ENCODE results near the gene PPP1R15A. TPM values are rescaled to one million over a fixed set of nuclear protein-coding genes. Genes with fewer than 3 reads are reported as not detected.

PPP1R15A gene
- total and polyA plus RNA-seq, 9 donors: 22.8 to 156 (median 54.8) TPM

DNA sequence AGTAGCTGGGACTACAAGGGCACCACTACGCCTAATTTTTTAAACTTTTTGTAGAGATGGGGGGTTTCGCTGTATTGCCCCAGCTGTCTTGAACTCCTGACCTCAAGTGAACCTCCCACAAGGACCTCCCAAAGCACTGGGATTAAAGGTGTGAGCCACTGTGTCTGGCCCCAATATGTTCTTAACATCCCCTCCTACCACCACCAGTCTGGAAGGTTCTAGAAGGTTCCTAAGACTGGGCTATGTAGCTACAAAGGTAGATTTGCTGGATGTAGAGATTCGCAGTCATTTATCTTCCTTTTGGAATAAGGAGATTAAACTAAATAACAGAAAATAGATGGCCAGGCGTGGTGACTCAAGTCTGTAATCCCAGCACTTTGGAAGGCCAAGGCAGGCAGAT lies 41.3 kb upstream of the PPP1R15A start:
- intact Hi-C loops (cut with DNase I): no loop called here
- Histone ChIP-seq H3K27me3 (no peaks in the 10 kb centered on the region), H3K27ac (no peak overlapping the region), H3K4me1 (ENCODE audit: insufficient read depth) (peaks cover 3% of the 10 kb centered on the region), H3K4me3 (no peak overlapping the region), H3K36me3 (no peaks in the 10 kb centered on the region), H3K9me3 (no peaks in the 10 kb centered on the region)
- DNase-seq: no peak
- TF ChIP-seq POLR2A (IDR thresholded peaks at IDR 0.05): no peak
- TF ChIP-seq EP300 (IDR thresholded peaks at IDR 0.05): no peak
- TF ChIP-seq, protein P1, sequence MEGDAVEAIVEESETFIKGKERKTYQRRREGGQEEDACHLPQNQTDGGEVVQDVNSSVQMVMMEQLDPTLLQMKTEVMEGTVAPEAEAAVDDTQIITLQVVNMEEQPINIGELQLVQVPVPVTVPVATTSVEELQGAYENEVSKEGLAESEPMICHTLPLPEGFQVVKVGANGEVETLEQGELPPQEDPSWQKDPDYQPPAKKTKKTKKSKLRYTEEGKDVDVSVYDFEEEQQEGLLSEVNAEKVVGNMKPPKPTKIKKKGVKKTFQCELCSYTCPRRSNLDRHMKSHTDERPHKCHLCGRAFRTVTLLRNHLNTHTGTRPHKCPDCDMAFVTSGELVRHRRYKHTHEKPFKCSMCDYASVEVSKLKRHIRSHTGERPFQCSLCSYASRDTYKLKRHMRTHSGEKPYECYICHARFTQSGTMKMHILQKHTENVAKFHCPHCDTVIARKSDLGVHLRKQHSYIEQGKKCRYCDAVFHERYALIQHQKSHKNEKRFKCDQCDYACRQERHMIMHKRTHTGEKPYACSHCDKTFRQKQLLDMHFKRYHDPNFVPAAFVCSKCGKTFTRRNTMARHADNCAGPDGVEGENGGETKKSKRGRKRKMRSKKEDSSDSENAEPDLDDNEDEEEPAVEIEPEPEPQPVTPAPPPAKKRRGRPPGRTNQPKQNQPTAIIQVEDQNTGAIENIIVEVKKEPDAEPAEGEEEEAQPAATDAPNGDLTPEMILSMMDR (IDR thresholded peaks at IDR 0.05): no peak
- 94 to 96% (median 95%) methylated on average over 4 of the region's 4 CpGs for WGBS, 3 donors

DNA sequence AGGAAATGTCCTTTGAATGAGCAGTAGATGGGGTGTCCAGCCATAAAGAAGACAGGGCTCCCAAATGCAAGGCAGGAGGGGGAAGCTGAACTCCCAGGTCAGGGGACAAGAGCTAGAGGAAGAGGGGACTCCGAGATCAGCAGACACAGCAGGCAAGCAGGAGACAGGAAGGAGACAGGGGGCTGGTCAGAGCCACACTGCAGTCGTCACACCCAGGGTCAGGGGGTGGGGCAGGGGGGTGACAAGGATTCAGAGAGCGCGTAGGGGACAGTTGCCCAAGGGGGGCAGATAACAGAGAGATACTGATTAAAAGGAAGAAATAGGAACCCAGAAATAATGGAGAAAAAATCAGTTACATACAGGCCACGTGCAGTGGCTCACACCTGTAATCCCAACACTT lies 39.2 kb upstream of the PPP1R15A start:
- no peak overlapping the region for H3K27ac ChIP-seq
- H3K27me3 ChIP-seq: no peaks in the 10 kb centered on the region
- no peak for DNase-seq
- H3K9me3 ChIP-seq: no peaks in the 10 kb centered on the region
- peaks cover 3% of the 10 kb centered on the region for H3K4me1 ChIP-seq (ENCODE audit: insufficient read depth)
- intact Hi-C loops (cut with DNase I): no loop called here
- no peaks in the 10 kb centered on the region for H3K36me3 ChIP-seq
- WGBS, 3 donors: 75 to 88% (median 80%) methylated on average over 5 of the region's 5 CpGs
- TF ChIP-seq, protein P1 (IDR thresholded peaks at IDR 0.05): no peak
- TF ChIP-seq POLR2A (IDR thresholded peaks at IDR 0.05) (no peak), EP300 (IDR thresholded peaks at IDR 0.05) (no peak)
- H3K4me3 ChIP-seq: no peak overlapping the region

DNA sequence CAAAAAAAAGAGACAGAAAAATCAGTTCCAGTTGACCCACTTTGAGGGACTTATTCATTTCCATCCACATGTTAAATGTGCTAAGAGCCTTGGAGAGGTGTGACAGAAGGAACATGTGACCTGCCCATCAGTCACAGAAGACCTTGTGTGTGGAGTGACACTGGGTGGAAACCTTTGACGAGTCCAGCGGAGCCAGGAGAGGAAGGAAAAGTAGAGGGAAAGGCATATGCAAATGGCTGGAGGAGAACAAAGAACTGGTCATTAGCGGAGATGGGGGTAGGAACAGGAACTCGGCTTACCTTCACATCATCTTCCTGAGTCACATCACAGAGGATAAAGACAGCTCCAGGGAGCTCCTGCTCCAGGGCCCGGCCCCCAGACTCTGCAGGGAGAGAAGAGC lies 38.2 kb upstream of the PPP1R15A start:
- no peak overlapping the region for H3K27ac ChIP-seq
- no peak for DNase-seq
- no peaks in the 10 kb centered on the region for H3K27me3 ChIP-seq
- no peaks in the 10 kb centered on the region for H3K36me3 ChIP-seq
- H3K4me3 ChIP-seq: no peak overlapping the region
- no peaks in the 10 kb centered on the region for H3K9me3 ChIP-seq
- peaks cover 3% of the 10 kb centered on the region for H3K4me1 ChIP-seq (ENCODE audit: insufficient read depth)
- TF ChIP-seq, protein P1 (IDR thresholded peaks at IDR 0.05): no peak
- no peak for TF ChIP-seq EP300 (IDR thresholded peaks at IDR 0.05)
- no peak for TF ChIP-seq POLR2A (IDR thresholded peaks at IDR 0.05)
- 87 to 94% (median 93%) methylated on average over 5 of the region's 5 CpGs for WGBS, 3 donors
- intact Hi-C loops (cut with DNase I): loop anchor here in 1 of 4 donors (2.0 kb wide), 1 partner anchor 39 kb away; no protein-coding TSS in a partner anchor

DNA sequence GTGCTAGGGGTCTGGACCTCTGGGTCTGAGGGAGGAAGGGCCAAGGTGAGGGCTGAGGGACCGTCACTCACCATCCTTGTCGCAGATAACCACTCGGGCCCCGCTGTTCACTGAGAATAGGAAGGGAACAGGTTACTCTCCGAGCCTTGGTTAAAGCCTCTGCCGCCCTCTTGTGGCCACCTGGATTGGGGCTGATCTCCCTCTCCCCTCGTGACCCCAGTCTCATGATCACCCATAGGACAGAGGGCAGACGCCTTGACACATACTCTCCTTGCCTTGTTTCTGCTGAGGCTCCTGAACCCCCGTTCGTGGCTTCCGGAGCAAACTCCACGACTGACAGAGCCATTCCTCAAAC lies 36.5 kb upstream of the PPP1R15A start:
- Histone ChIP-seq H3K27me3 (no peaks in the 10 kb centered on the region), H3K4me1 (ENCODE audit: insufficient read depth) (peaks cover 3% of the 10 kb centered on the region), H3K27ac (peak overlapping the region; percentile 90 to 95), H3K9me3 (no peaks in the 10 kb centered on the region), H3K36me3 (no peaks in the 10 kb centered on the region), H3K4me3 (peak overlapping the region; percentile 27)
- TF ChIP-seq EP300 (IDR thresholded peaks at IDR 0.05) (no peak), POLR2A (IDR thresholded peaks at IDR 0.05) (peak; percentile 53)
- TF ChIP-seq, protein P1 (IDR thresholded peaks at IDR 0.05): peak; percentile 87 to 99 (median 96)
- peak; percentile 96 to 98 (median 96) for DNase-seq
- 6 to 14% (median 10%) methylated on average over 12 of the region's 12 CpGs for WGBS, 3 donors
- intact Hi-C loops (cut with DNase I): loop anchor here (2.0 to 5.0 kb wide), 3 partner anchors 38 to 41 kb away; no protein-coding TSS in a partner anchor
